NT2/D1 (cell line): ENCODE results near the gene MAP2K3.
"Not testable (repeated sequence)": the region's sequence is repeated elsewhere in the genome, so short reads cannot be mapped to it uniquely, and the experiment has no call there.

Experiments
- DNase-seq: peaks from one replicate; pipeline ENCODE4 v3.0.0-alpha.2; 2011; ENCODE audit warnings: low read depth, low spot score
- H3K27me3 ChIP-seq: 2 replicates; pipeline ENCODE4 v1.6.0; 2011; ENCODE audit warnings: mild to moderate bottlenecking; ENCODE audit not compliant: insufficient read length, insufficient read depth
- H3K36me3 ChIP-seq: 2 replicates; pipeline ENCODE4 v1.6.1; 2011; ENCODE audit warnings: mild to moderate bottlenecking, low read length, mixed read lengths; ENCODE audit not compliant: insufficient read depth, insufficient read length
- H3K4me1 ChIP-seq: 2 replicates; pipeline ENCODE4 v1.5.1; 2011; ENCODE audit not compliant: insufficient read depth, insufficient read length
- H3K4me3 ChIP-seq: 2 replicates; pipeline ENCODE4 v1.5.1; 2011; ENCODE audit warnings: low read depth; ENCODE audit not compliant: insufficient read length
- H3K9ac ChIP-seq: 2 replicates; pipeline ENCODE4 v1.6.0; 2011; ENCODE audit warnings: low read depth; ENCODE audit not compliant: insufficient read length
- H3K9me3 ChIP-seq: 2 replicates; pipeline ENCODE4 v1.5.1; 2011; ENCODE audit warnings: mild to moderate bottlenecking, low read length; ENCODE audit not compliant: insufficient read depth
- SUZ12 ChIP-seq: IDR thresholded peaks from 2 replicates; pipeline ENCODE4 v1.6.1; 2011; ENCODE audit not compliant: insufficient read length, insufficient read depth; ENCODE audit errors: extremely low read depth
- YY1 ChIP-seq: IDR thresholded peaks from 2 replicates; pipeline ENCODE4 v1.6.1; 2011; ENCODE audit not compliant: insufficient read length, insufficient read depth
- ZNF274 ChIP-seq: IDR thresholded peaks from 2 replicates; pipeline ENCODE4 v1.6.1; 2011; ENCODE audit warnings: mild to moderate bottlenecking, low read depth, low read length

The MAP2K3 gene

GRCh38 chr17:21343061-21343949 lies 58.8 kb downstream of the MAP2K3 start:
- H3K4me1 ChIP-seq, DNase-seq, H3K9ac ChIP-seq, H3K4me3 ChIP-seq, H3K36me3 ChIP-seq, H3K9me3 ChIP-seq, H3K27me3 ChIP-seq: not testable (repeated sequence)

- not testable (repeated sequence) for H3K9me3 ChIP-seq, DNase-seq, H3K36me3 ChIP-seq, H3K4me1 ChIP-seq, H3K9ac ChIP-seq, H3K4me3 ChIP-seq, H3K27me3 ChIP-seq
Observed at GRCh38 chr17:21344801-21345200, 60.3 kb downstream of the MAP2K3 start.

- Histone ChIP-seq H3K27me3 (no peaks in the 10 kb centered on the region), H3K4me3 (no peak overlapping the region), H3K4me1 (no peaks in the 10 kb centered on the region), H3K9me3 (no peaks in the 10 kb centered on the region), H3K36me3 (no peaks in the 10 kb centered on the region), H3K9ac (no peak overlapping the region)
- TF ChIP-seq YY1 (no peak), ZNF274 (no peak), SUZ12 (no peak)
- DNase-seq: no peak
Observed at GRCh38 chr17:21345236-21345635, 60.7 kb downstream of the MAP2K3 start.

- H3K27me3 ChIP-seq: not testable (repeated sequence)
Observed at GRCh38 chr17:21346107-21346506, 61.6 kb downstream of the MAP2K3 start.

GRCh38 chr17:21346651-21347250 lies 62.2 kb downstream of the MAP2K3 start:
- not testable (repeated sequence) for H3K9ac ChIP-seq, H3K27me3 ChIP-seq, H3K4me3 ChIP-seq, H3K4me1 ChIP-seq, DNase-seq, H3K9me3 ChIP-seq, H3K36me3 ChIP-seq

More at GRCh38 chr17:21346107-21346506, 61.6 kb downstream of the MAP2K3 start:
- DNase-seq, H3K4me1 ChIP-seq, H3K9me3 ChIP-seq, H3K36me3 ChIP-seq, H3K9ac ChIP-seq, H3K4me3 ChIP-seq: not testable (repeated sequence)

GRCh38 chr17:21347660-21348059 lies 63.1 kb downstream of the MAP2K3 start:
- DNase-seq, H3K4me3 ChIP-seq, H3K27me3 ChIP-seq, H3K36me3 ChIP-seq, H3K9ac ChIP-seq, H3K9me3 ChIP-seq, H3K4me1 ChIP-seq: not testable (repeated sequence)

GRCh38 chr17:21348081-21348925 lies 63.8 kb downstream of the MAP2K3 start:
- not testable (repeated sequence) for DNase-seq, H3K4me1 ChIP-seq, H3K36me3 ChIP-seq, H3K9ac ChIP-seq, H3K9me3 ChIP-seq, H3K4me3 ChIP-seq, H3K27me3 ChIP-seq

- H3K9me3 ChIP-seq, H3K9ac ChIP-seq, H3K36me3 ChIP-seq, H3K4me1 ChIP-seq, H3K27me3 ChIP-seq, DNase-seq, H3K4me3 ChIP-seq: not testable (repeated sequence)
Observed at GRCh38 chr17:21348926-21349261, 64.4 kb downstream of the MAP2K3 start.

- H3K4me3 ChIP-seq, H3K4me1 ChIP-seq, H3K36me3 ChIP-seq, H3K9me3 ChIP-seq, H3K27me3 ChIP-seq, DNase-seq, H3K9ac ChIP-seq: not testable (repeated sequence)
Observed at GRCh38 chr17:21349358-21350050, 65.0 kb downstream of the MAP2K3 start.

- H3K36me3 ChIP-seq, H3K4me1 ChIP-seq, H3K27me3 ChIP-seq, H3K9ac ChIP-seq, DNase-seq, H3K4me3 ChIP-seq, H3K9me3 ChIP-seq: not testable (repeated sequence)
Observed at GRCh38 chr17:21350495-21350894, 66.0 kb downstream of the MAP2K3 start.
